ENCODE results near the gene PHKB. TPM values are rescaled to one million over a fixed set of nuclear protein-coding genes. Genes with fewer than 3 reads are reported as not detected.
A peak's percentile ranks its signal among the peaks of the same experiment; 100 is the strongest.

The PHKB gene
- polyA plus RNA-seq, 3 donors: 49.8 to 53.1 (median 50.8) TPM

DNA sequence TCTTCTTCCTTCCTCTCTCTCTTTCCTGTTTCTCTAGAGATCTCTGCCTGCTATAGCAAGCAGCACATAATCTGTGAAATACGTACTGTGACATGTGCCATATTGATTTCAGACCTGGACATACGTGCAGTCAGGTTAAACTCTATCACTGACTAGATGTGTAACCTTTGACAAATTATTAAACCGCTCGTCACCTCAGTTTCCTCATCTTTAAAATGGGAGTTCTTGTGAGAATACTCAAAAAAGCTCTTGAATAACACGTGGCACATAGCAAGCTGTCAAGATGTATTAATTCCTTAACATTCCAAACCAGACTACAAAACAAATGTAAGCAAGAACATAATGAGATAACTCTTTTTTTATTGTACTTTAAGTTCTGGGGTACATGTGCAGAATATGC is 170.0 kb downstream of the PHKB start:
- no peak overlapping the region for H2AFZ ChIP-seq (ENCODE audit: insufficient read depth, low read depth, low read length, poor library complexity, severe bottlenecking)
- H3K27ac ChIP-seq (ENCODE audit: low read depth in 1 of 2, low read length in 2 of 2): no peak overlapping the region
- Mint-ChIP-seq H3K36me3 (peaks cover 35 to 48% of the 10 kb centered on the region in 2 donors), H3K4me1 (peaks cover 6% of the 10 kb centered on the region), H3K9me3 (peaks cover 0 to 11% (median 3%) of the 10 kb centered on the region in 7 donors), H3K27me3 (ENCODE audit: low read depth in 3 of 3) (no peaks in the 10 kb centered on the region), H3K27ac (peak overlapping the region in 2 of 7 donors; percentile 41 to 80), H3K4me3 (no peak overlapping the region)
- intact Hi-C loops (cut with micrococcal nuclease): no loop called here
- H3K79me2 ChIP-seq (ENCODE audit: insufficient read depth, low read length): no peaks in the 10 kb centered on the region
- H3K4me3 ChIP-seq (replicated peaks in 1 of 3; ENCODE audit: low read depth in 2 of 3, low read length in 3 of 3): no peak overlapping the region
- H3K36me3 ChIP-seq (replicated peaks in 1 of 2; ENCODE audit: control insufficient read depth in 1 of 2, insufficient read depth in 2 of 2, low read length in 2 of 2): peaks cover 5 to 26% of the 10 kb centered on the region in 2 donors
- no peak overlapping the region for H3K9ac ChIP-seq (ENCODE audit: insufficient read depth, low read length, poor library complexity, severe bottlenecking)
- no peak overlapping the region for H3K4me2 ChIP-seq (replicated peaks; ENCODE audit: extremely low read depth, low read length, poor library complexity, severe bottlenecking)
- no peaks in the 10 kb centered on the region for H3K27me3 ChIP-seq (ENCODE audit: control insufficient read depth in 2 of 2, insufficient read depth in 2 of 2, low read length in 2 of 2)
- WGBS (ENCODE audit: insufficient coverage): 100% methylated on average over 4 of the region's 5 CpGs
- H3K9me3 ChIP-seq (replicated peaks in 1 of 2; ENCODE audit: control insufficient read depth in 1 of 2, insufficient read depth in 1 of 2, low read length in 2 of 2): no peaks in the 10 kb centered on the region
- no peaks in the 10 kb centered on the region for H4K20me1 ChIP-seq (ENCODE audit: insufficient read depth, low read length)
- no peak for DNase-seq
- no peak for TF ChIP-seq CTCF (IDR thresholded peaks at IDR 0.05)
- no peaks in the 10 kb centered on the region for H3K4me1 ChIP-seq (ENCODE audit: control insufficient read depth in 1 of 2, insufficient read depth in 2 of 2, low read length in 2 of 2)

DNA sequence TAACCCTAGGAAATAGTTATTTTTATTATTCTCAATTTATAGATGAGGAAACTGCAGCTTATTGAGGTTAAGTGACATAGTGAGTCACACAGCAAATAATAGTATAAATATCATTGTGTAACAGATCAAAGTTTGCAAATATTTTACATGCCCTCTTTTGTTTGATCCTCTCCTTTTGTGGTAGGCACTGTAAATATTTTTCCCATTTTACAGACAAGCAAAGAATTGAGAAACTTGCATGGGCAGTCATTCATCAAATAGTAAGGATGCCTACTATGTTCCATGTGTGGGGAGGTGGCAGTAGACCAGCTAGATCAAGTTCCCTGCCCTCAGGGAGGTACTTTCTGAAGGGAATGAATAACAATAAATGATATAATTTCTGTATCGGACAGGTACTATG is 173.0 kb downstream of the PHKB start:
- no peaks in the 10 kb centered on the region for H3K9me3 ChIP-seq (replicated peaks in 1 of 2; ENCODE audit: control insufficient read depth in 1 of 2, insufficient read depth in 1 of 2, low read length in 2 of 2)
- TF ChIP-seq CTCF (IDR thresholded peaks at IDR 0.05): no peak

More for the DNA sequence above, 173.0 kb downstream of the PHKB start:
- H3K27me3 ChIP-seq (ENCODE audit: control insufficient read depth in 2 of 2, insufficient read depth in 2 of 2, low read length in 2 of 2): no peaks in the 10 kb centered on the region
- H3K27me3 Mint-ChIP-seq (ENCODE audit: low read depth in 3 of 3): peaks cover 0 to 2% (median 0%) of the 10 kb centered on the region in 3 donors
- no peaks in the 10 kb centered on the region for H3K9me3 Mint-ChIP-seq
- no peaks in the 10 kb centered on the region for H3K4me1 Mint-ChIP-seq
- no peak overlapping the region for H2AFZ ChIP-seq (ENCODE audit: insufficient read depth, low read depth, low read length, poor library complexity, severe bottlenecking)
- DNase-seq: no peak
- peak overlapping the region in 1 of 7 donors; percentile 21 for H3K27ac Mint-ChIP-seq
- no peak overlapping the region for H3K4me3 ChIP-seq (replicated peaks in 1 of 3; ENCODE audit: low read depth in 2 of 3, low read length in 3 of 3)
- intact Hi-C loops (cut with micrococcal nuclease): no loop called here
- H3K79me2 ChIP-seq (ENCODE audit: insufficient read depth, low read length): no peaks in the 10 kb centered on the region
- no peaks in the 10 kb centered on the region for H4K20me1 ChIP-seq (ENCODE audit: insufficient read depth, low read length)
- H3K4me3 Mint-ChIP-seq: no peak overlapping the region
- 100% methylated on average over 1 of the region's 1 CpG for WGBS (ENCODE audit: insufficient coverage)
- H3K9ac ChIP-seq (ENCODE audit: insufficient read depth, low read length, poor library complexity, severe bottlenecking): no peak overlapping the region
- peaks cover 40 to 47% of the 10 kb centered on the region in 2 donors for H3K36me3 Mint-ChIP-seq
- peaks cover 11 to 41% of the 10 kb centered on the region in 2 donors for H3K36me3 ChIP-seq (replicated peaks in 1 of 2; ENCODE audit: control insufficient read depth in 1 of 2, insufficient read depth in 2 of 2, low read length in 2 of 2)
- H3K4me2 ChIP-seq (replicated peaks; ENCODE audit: extremely low read depth, low read length, poor library complexity, severe bottlenecking): no peak overlapping the region
- no peak overlapping the region for H3K27ac ChIP-seq (ENCODE audit: low read depth in 1 of 2, low read length in 2 of 2)
- no peaks in the 10 kb centered on the region for H3K4me1 ChIP-seq (ENCODE audit: control insufficient read depth in 1 of 2, insufficient read depth in 2 of 2, low read length in 2 of 2)

Data from CD14-positive monocyte (primary cell).